Measurements from ENCODE around the gene BMPR1A. TPM values are rescaled to one million over a fixed set of nuclear protein-coding genes. Genes with fewer than 3 reads are reported as not detected.

BMPR1A gene
- total RNA-seq, 4 donors from 2014 or later: 29.3 to 45.2 (median 38.0) TPM

GRCh38 chr10:86724445-86724844, 32.0 kb upstream of the BMPR1A start:
- TF ChIP-seq, protein P1, sequence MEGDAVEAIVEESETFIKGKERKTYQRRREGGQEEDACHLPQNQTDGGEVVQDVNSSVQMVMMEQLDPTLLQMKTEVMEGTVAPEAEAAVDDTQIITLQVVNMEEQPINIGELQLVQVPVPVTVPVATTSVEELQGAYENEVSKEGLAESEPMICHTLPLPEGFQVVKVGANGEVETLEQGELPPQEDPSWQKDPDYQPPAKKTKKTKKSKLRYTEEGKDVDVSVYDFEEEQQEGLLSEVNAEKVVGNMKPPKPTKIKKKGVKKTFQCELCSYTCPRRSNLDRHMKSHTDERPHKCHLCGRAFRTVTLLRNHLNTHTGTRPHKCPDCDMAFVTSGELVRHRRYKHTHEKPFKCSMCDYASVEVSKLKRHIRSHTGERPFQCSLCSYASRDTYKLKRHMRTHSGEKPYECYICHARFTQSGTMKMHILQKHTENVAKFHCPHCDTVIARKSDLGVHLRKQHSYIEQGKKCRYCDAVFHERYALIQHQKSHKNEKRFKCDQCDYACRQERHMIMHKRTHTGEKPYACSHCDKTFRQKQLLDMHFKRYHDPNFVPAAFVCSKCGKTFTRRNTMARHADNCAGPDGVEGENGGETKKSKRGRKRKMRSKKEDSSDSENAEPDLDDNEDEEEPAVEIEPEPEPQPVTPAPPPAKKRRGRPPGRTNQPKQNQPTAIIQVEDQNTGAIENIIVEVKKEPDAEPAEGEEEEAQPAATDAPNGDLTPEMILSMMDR (IDR thresholded peaks at IDR 0.05): no peak
- TF ChIP-seq POLR2AphosphoS5 (IDR thresholded peaks at IDR 0.05) (no peak), EP300 (IDR thresholded peaks at IDR 0.05; ENCODE audit: low read depth) (no peak), POLR2A (IDR thresholded peaks at IDR 0.05) (no peak)
- Histone ChIP-seq H3K27ac (no peak overlapping the region), H3K9me3 (no peaks in the 10 kb centered on the region), H3K27me3 (no peaks in the 10 kb centered on the region), H3K36me3 (no peaks in the 10 kb centered on the region), H3K4me1 (peaks cover 0 to 6% (median 0%) of the 10 kb centered on the region in 4 donors), H3K4me3 (no peak overlapping the region)
- intact Hi-C loops (cut with DNase I; ENCODE audit: low total_unique reads) (no loop called here), in situ Hi-C loops (cut with MboI; ENCODE audit: low pct_ligation_motif_present in 1 of 4, low pct_unique_long_range_greater_than_20kb in 1 of 4, low sequenced_read_pairs in 3 of 4) (no loop called here)
- WGBS, 2 donors (ENCODE audit: low coverage in 1 of 2): 90 to 94% methylated on average over 5 to 6 of the region's 6 CpGs
- DNase-seq: no peak

DNA sequence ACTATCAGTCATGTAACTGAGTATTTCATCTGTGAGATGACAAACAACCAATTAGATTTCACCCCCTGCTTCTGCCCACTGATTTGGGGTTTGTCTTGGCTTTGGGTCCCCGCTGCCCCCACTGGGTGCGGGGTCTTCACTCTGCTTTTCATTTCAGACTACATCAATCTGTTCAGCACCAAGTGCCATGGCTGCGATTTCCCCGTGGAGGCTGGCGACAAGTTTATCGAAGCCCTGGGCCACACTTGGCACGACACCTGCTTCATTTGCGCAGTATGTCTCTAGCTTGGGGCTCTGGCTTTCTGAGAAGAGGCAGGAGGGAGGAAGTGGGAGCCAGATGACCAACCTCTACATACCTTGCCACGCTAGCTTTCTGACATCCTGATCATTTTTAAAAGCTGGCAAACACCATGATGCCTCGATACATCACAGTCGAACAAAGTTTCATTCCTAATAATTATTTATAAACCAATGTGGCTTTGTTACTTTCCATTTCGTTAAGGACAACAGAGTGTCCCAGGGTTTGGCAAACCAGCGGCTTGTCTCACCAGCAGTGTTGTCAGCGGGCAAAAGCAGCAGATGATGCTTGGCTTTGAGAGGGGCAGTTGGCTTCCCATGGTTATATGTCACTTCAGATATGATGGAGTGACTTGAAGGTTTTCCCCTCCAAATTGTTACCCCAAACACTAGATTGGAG, 30.3 kb upstream of the BMPR1A start:
- in situ Hi-C loops (cut with MboI; ENCODE audit: low pct_ligation_motif_present in 1 of 4, low pct_unique_long_range_greater_than_20kb in 1 of 4, low sequenced_read_pairs in 3 of 4) (no loop called here), intact Hi-C loops (cut with DNase I; ENCODE audit: low total_unique reads) (no loop called here)
- peaks cover 0 to 16% (median 5%) of the 10 kb centered on the region in 4 donors for H3K4me1 ChIP-seq
- TF ChIP-seq POLR2A (IDR thresholded peaks at IDR 0.05): no peak
- no peak for TF ChIP-seq POLR2AphosphoS5 (IDR thresholded peaks at IDR 0.05)
- TF ChIP-seq, protein P1 (IDR thresholded peaks at IDR 0.05): no peak
- no peak for TF ChIP-seq EP300 (IDR thresholded peaks at IDR 0.05; ENCODE audit: low read depth)
- no peak for DNase-seq
- H3K4me3 ChIP-seq: no peak overlapping the region
- H3K36me3 ChIP-seq: no peaks in the 10 kb centered on the region
- H3K9me3 ChIP-seq: no peaks in the 10 kb centered on the region
- peak overlapping the region in 3 of 4 donors; percentile 81 to 94 (median 85) for H3K27ac ChIP-seq
- WGBS, 2 donors (ENCODE audit: low coverage in 1 of 2): 90 to 94% methylated on average over 13 to 14 of the region's 14 CpGs
- H3K27me3 ChIP-seq: no peaks in the 10 kb centered on the region

DNA sequence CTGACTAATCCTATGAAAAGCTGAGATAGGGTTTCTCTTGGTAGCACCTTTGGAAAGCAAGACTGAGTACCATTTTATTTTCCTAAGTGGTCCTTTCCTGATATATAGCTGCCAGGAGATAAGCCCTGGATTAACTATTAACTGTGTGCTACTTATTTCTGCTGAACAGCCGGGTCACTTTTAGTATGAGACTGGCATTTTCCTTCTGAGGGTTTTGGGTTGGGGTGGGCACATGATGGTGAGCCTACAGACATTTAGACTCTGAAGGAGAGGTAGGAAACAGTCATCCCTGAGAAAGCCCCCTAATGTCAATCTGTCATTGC, 29.8 kb upstream of the BMPR1A start:
- peak overlapping the region; percentile 19 to 94 (median 83) for H3K27ac ChIP-seq
- H3K9me3 ChIP-seq: no peaks in the 10 kb centered on the region
- intact Hi-C loops (cut with DNase I; ENCODE audit: low total_unique reads): no loop called here
- no peak for TF ChIP-seq POLR2A (IDR thresholded peaks at IDR 0.05)
- DNase-seq: no peak
- WGBS, 2 donors (ENCODE audit: low coverage in 1 of 2): 36 to 50% methylated on average over 1 of the region's 1 CpG
- in situ Hi-C loops (cut with MboI; ENCODE audit: low pct_ligation_motif_present in 1 of 4, low pct_unique_long_range_greater_than_20kb in 1 of 4, low sequenced_read_pairs in 3 of 4): no loop called here
- no peak overlapping the region for H3K4me3 ChIP-seq
- H3K4me1 ChIP-seq: peaks cover 0 to 16% (median 5%) of the 10 kb centered on the region in 4 donors
- no peaks in the 10 kb centered on the region for H3K36me3 ChIP-seq
- H3K27me3 ChIP-seq: no peaks in the 10 kb centered on the region

GRCh38 chr10:86727470-86727869, 28.9 kb upstream of the BMPR1A start:
- in situ Hi-C loops (cut with MboI; ENCODE audit: low pct_ligation_motif_present in 1 of 4, low pct_unique_long_range_greater_than_20kb in 1 of 4, low sequenced_read_pairs in 3 of 4) (no loop called here), intact Hi-C loops (cut with DNase I; ENCODE audit: low total_unique reads) (no loop called here)
- Histone ChIP-seq H3K4me3 (no peak overlapping the region), H3K36me3 (no peaks in the 10 kb centered on the region), H3K27me3 (no peaks in the 10 kb centered on the region), H3K27ac (peak overlapping the region; percentile 19 to 94 (median 83)), H3K4me1 (peaks cover 0 to 18% (median 6%) of the 10 kb centered on the region in 4 donors), H3K9me3 (no peaks in the 10 kb centered on the region)
- 75 to 85% methylated on average over 5 to 6 of the region's 6 CpGs for WGBS, 2 donors (ENCODE audit: low coverage in 1 of 2)
- TF ChIP-seq POLR2AphosphoS5 (IDR thresholded peaks at IDR 0.05) (peak in 2 of 3 donors; percentile 40 to 66), EP300 (IDR thresholded peaks at IDR 0.05; ENCODE audit: low read depth) (no peak)
- DNase-seq: no peak

DNA sequence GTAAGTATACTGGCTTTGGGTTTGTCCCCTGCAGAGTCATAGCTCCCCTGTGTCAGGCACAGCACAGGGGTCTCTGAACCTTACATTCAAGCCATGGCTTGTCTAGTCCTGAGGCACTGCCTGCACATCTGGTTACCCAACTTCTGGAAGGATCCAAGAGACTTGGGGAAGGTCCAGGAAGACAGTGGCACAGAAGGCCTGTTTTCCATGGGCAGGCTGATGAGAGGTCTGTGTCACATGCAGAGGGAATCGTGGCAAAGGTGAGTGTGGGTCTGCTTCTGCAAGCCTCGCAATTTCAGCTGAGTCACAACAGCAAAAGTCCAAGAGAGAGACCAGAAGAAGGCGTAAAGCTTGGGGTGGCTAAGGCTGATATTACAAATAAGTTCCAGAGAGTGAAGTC, 28.4 kb upstream of the BMPR1A start:
- Histone ChIP-seq H3K4me1 (peaks cover 4 to 22% (median 10%) of the 10 kb centered on the region in 4 donors), H3K27ac (peak overlapping the region in 3 of 4 donors; percentile 81 to 94 (median 85)), H3K36me3 (no peaks in the 10 kb centered on the region), H3K27me3 (no peaks in the 10 kb centered on the region), H3K9me3 (no peaks in the 10 kb centered on the region), H3K4me3 (no peak overlapping the region)
- no peak for DNase-seq
- intact Hi-C loops (cut with DNase I; ENCODE audit: low total_unique reads): no loop called here
- no peak for TF ChIP-seq POLR2AphosphoS5 (IDR thresholded peaks at IDR 0.05)
- in situ Hi-C loops (cut with MboI; ENCODE audit: low pct_ligation_motif_present in 1 of 4, low pct_unique_long_range_greater_than_20kb in 1 of 4, low sequenced_read_pairs in 3 of 4): no loop called here
- WGBS, 2 donors (ENCODE audit: low coverage in 1 of 2): 88% methylated on average over 3 of the region's 3 CpGs; no CpG with 5 or more reads in 1 of the 2 donors
